ENCODE measurements around the gene POGLUT3. TPM values are rescaled to one million over a fixed set of nuclear protein-coding genes. Genes with fewer than 3 reads are reported as not detected.

Gene POGLUT3
- total and polyA plus RNA-seq, 4 donors: 9.9 to 31.8 (median 19.0) TPM

DNA sequence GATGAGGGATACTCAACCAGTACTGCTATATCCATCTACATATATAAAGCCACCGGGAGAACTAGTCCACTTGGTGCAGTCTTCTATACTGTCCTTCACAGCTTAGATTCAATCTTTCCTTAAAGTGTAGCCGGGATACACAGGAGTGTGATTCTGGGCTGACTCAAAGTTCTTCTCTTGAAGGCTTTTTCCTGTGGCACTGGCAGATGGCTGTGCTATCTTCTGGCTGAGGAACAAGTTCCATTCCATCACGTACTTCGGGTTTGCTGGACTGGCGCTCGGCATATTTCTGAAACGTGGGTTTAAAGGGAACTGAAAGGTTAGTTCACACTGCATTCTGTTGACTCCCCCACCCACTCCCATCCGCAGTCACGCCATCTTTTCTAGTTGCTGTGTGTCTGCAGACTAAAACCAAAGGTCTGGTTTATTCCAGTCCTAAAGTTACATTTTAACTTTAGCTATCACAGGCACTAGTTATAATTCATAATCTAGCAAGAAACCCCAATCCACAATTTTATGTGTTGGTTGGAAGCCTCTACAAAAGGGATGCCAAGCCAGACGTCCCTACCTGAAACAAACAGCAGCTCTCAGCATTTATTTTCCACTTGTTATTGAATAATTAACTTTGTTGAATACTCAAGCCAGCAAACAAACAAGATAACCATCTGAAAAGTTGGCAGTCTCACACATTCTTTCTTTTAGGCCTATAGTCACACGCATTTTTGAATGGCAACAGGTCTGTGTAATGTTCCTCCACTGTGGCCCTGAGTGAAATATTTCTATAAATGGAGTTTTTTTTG is 23.3 kb downstream of the POGLUT3 start:
- Histone ChIP-seq H3K4me3 (no peak overlapping the region), H3K36me3 (ENCODE audit: control insufficient read depth in 4 of 4, insufficient read depth in 4 of 4, low read length in 4 of 4) (peaks cover 3 to 18% (median 8%) of the 10 kb centered on the region in 4 donors), H3K27me3 (ENCODE audit: control insufficient read depth in 3 of 3, insufficient read depth in 3 of 3, low read length in 2 of 3) (no peaks in the 10 kb centered on the region), H3K9me3 (ENCODE audit: control insufficient read depth in 4 of 4, insufficient read depth in 3 of 4, low read length in 3 of 4) (no peaks in the 10 kb centered on the region), H3K27ac (ENCODE audit: low read depth in 1 of 2, low read length in 1 of 2) (peak overlapping the region in 1 of 2 donors; percentile 33), H3K9ac (ENCODE audit: insufficient read depth in 1 of 2, low read length in 2 of 2) (no peak overlapping the region), H3K4me1 (ENCODE audit: control insufficient read depth in 5 of 5, insufficient read depth in 5 of 5, low read length in 5 of 5) (no peaks in the 10 kb centered on the region)
- DNase-seq: no peak
- ATAC-seq (ENCODE audit: insufficient read depth, low FRiP score): no peak
- WGBS, 2 donors: 89 to 91% methylated on average over 11 of the region's 11 CpGs
- TF ChIP-seq, protein P1, sequence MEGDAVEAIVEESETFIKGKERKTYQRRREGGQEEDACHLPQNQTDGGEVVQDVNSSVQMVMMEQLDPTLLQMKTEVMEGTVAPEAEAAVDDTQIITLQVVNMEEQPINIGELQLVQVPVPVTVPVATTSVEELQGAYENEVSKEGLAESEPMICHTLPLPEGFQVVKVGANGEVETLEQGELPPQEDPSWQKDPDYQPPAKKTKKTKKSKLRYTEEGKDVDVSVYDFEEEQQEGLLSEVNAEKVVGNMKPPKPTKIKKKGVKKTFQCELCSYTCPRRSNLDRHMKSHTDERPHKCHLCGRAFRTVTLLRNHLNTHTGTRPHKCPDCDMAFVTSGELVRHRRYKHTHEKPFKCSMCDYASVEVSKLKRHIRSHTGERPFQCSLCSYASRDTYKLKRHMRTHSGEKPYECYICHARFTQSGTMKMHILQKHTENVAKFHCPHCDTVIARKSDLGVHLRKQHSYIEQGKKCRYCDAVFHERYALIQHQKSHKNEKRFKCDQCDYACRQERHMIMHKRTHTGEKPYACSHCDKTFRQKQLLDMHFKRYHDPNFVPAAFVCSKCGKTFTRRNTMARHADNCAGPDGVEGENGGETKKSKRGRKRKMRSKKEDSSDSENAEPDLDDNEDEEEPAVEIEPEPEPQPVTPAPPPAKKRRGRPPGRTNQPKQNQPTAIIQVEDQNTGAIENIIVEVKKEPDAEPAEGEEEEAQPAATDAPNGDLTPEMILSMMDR (IDR thresholded peaks at IDR 0.05; ENCODE audit: control extremely low read depth, extremely low read depth): no peak

DNA sequence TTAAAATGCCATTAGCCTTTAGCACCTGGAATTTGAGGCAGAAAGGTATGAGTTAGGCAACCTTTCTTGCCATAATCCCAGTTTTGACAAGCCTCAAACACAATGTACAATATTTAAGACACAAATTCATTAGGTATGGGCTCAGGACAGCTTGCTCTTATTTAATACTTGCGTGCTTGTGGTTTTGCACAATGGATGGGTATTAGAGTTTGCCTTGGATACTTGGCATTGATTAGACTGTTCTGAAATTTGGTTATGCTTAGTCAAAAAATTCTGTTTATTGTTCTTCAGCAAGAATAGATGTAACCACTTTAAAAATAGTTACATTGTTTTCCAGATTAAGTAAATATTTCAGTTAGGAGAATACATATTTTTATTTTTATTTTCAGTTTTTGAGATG is 25.5 kb downstream of the POGLUT3 start:
- H3K4me3 ChIP-seq: no peak overlapping the region
- H3K27ac ChIP-seq (ENCODE audit: low read depth in 1 of 2, low read length in 1 of 2): no peak overlapping the region
- H3K9me3 ChIP-seq (ENCODE audit: control insufficient read depth in 4 of 4, insufficient read depth in 3 of 4, low read length in 3 of 4): no peaks in the 10 kb centered on the region
- TF ChIP-seq, protein P1 (IDR thresholded peaks at IDR 0.05; ENCODE audit: control extremely low read depth, extremely low read depth): no peak
- H3K36me3 ChIP-seq (ENCODE audit: control insufficient read depth in 4 of 4, insufficient read depth in 4 of 4, low read length in 4 of 4): peaks cover 3 to 12% (median 4%) of the 10 kb centered on the region in 4 donors
- no peak overlapping the region for H3K9ac ChIP-seq (ENCODE audit: insufficient read depth in 1 of 2, low read length in 2 of 2)
- no peaks in the 10 kb centered on the region for H3K27me3 ChIP-seq (ENCODE audit: control insufficient read depth in 3 of 3, insufficient read depth in 3 of 3, low read length in 2 of 3)
- no peak for DNase-seq
- WGBS, 2 donors: 93 to 100% methylated on average over 1 of the region's 1 CpG
- peaks cover 0 to 10% (median 0%) of the 10 kb centered on the region in 5 donors for H3K4me1 ChIP-seq (ENCODE audit: control insufficient read depth in 5 of 5, insufficient read depth in 5 of 5, low read length in 5 of 5)
- no peak for ATAC-seq (ENCODE audit: insufficient read depth, low FRiP score)

DNA sequence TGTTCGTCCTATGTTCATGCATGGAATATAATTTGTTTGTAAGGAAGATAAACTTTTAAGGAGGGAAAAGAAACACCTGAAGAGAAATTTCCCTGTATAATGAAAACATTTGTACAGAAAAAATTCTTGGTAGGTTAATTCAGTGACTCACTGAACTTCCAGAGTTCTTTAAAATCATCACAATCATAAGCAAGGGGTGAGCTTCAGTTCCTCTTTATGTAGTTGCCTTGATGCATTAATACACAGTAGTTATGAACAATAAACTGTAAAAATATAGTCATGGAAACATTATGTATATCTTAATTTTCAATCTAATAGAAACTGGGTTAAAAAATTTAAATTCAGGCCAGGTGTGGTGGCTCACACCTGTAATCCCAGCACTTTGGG is 29.7 kb downstream of the POGLUT3 start:
- WGBS, 2 donors: 73 to 82% methylated on average over 1 of the region's 1 CpG
- DNase-seq: no peak
- TF ChIP-seq, protein P1 (IDR thresholded peaks at IDR 0.05; ENCODE audit: control extremely low read depth, extremely low read depth): no peak
- no peak overlapping the region for H3K27ac ChIP-seq (ENCODE audit: low read depth in 1 of 2, low read length in 1 of 2)
- H3K27me3 ChIP-seq (ENCODE audit: control insufficient read depth in 3 of 3, insufficient read depth in 3 of 3, low read length in 2 of 3): no peaks in the 10 kb centered on the region
- no peak for ATAC-seq (ENCODE audit: insufficient read depth, low FRiP score)
- H3K4me1 ChIP-seq (ENCODE audit: control insufficient read depth in 5 of 5, insufficient read depth in 5 of 5, low read length in 5 of 5): peaks cover 0 to 10% (median 2%) of the 10 kb centered on the region in 5 donors
- peaks cover 0 to 2% (median 0%) of the 10 kb centered on the region in 4 donors for H3K36me3 ChIP-seq (ENCODE audit: control insufficient read depth in 4 of 4, insufficient read depth in 4 of 4, low read length in 4 of 4)
- peak overlapping the region in 1 of 2 donors; percentile 100 for H3K9ac ChIP-seq (ENCODE audit: insufficient read depth in 1 of 2, low read length in 2 of 2)
- H3K4me3 ChIP-seq: no peak overlapping the region
- H3K9me3 ChIP-seq (ENCODE audit: control insufficient read depth in 4 of 4, insufficient read depth in 3 of 4, low read length in 3 of 4): no peaks in the 10 kb centered on the region

All from lung (tissue), 12 donors.